HG03064 (cell line): ENCODE measurements around the gene IKBKE.

Source experiments
- ATAC-seq: cut with Tn5 transposase; IDR thresholded peaks from one replicate; pipeline ENCODE4 v1.9.1; 2021; ENCODE audit warnings: low read depth; ENCODE audit not compliant: unreplicated experiment

The IKBKE gene

GRCh38 chr1:206537141-206537540, 66.9 kb downstream of the IKBKE start:
- ATAC-seq = no peak

GRCh38 chr1:206538086-206538770, 68.0 kb downstream of the IKBKE start:
- ATAC-seq = no peak

GRCh38 chr1:206538901-206539640, 68.8 kb downstream of the IKBKE start:
- no peak for ATAC-seq

- ATAC-seq = no peak
Measured at GRCh38 chr1:206540044-206540780, 69.9 kb downstream of the IKBKE start.

GRCh38 chr1:206541236-206541833, 71.1 kb downstream of the IKBKE start:
- ATAC-seq = no peak

- ATAC-seq = no peak
Measured at GRCh38 chr1:206544562-206545257, 74.4 kb downstream of the IKBKE start.

GRCh38 chr1:206545351-206545750, 75.1 kb downstream of the IKBKE start:
- ATAC-seq = no peak
